ENCODE measurements around the gene CCDC136. TPM values are rescaled to one million over a fixed set of nuclear protein-coding genes. Genes with fewer than 3 reads are reported as not detected.

The CCDC136 gene
- total and polyA plus RNA-seq, 2 donors (not counting 1 experiment from before 2014, with no cell fraction given) = 8.3 to 12.1 TPM

- no peak overlapping the region for H3K27ac ChIP-seq (ENCODE audit: insufficient read depth, low read length)
These were observed 67.7 kb downstream of the CCDC136 start for GRCh38 chr7:128859232-128860157.

GRCh38 chr7:128860158-128861073 is 68.6 kb downstream of the CCDC136 start:
- Histone ChIP-seq H3K4me1 (ENCODE audit: control insufficient read depth, extremely low read depth, insufficient read depth, low read length) (peaks cover 8% of the 10 kb centered on the region), H2AFZ (ENCODE audit: low read length) (no peak overlapping the region), H3K27ac (ENCODE audit: insufficient read depth, low read length) (peak overlapping the region; percentile 38), H4K20me1 (ENCODE audit: control insufficient read depth, extremely low read depth, insufficient read depth, low read length) (no peaks in the 10 kb centered on the region), H3K9me3 (ENCODE audit: control insufficient read depth, insufficient read depth, low read depth, low read length) (no peaks in the 10 kb centered on the region), H3K4me2 (ENCODE audit: extremely low read depth, insufficient read depth, low read length) (no peak overlapping the region), H3K79me2 (ENCODE audit: control insufficient read depth, insufficient read depth, low read length) (peaks cover 12% of the 10 kb centered on the region), H3K27me3 (ENCODE audit: control insufficient read depth, insufficient read depth, low read length) (no peaks in the 10 kb centered on the region), H3K4me3 (replicated peaks in 1 of 4; ENCODE audit: control extremely low read depth in 1 of 4, insufficient read depth in 1 of 4, low read depth in 3 of 4, low read length in 4 of 4) (no peak overlapping the region), H3K9ac (ENCODE audit: insufficient read depth, low read length) (no peak overlapping the region), H3K36me3 (ENCODE audit: control insufficient read depth, insufficient read depth, low read length) (peaks cover 28% of the 10 kb centered on the region)
- TF ChIP-seq CTCF (conservative IDR thresholded peaks at IDR 0.05 in 1 of 2, IDR thresholded peaks at IDR 0.05 in 1 of 2; ENCODE audit: low read depth in 1 of 2, low read length in 2 of 2) (peak in 1 of 2 donors; percentile 33), EZH2 (IDR thresholded peaks at IDR 0.05; ENCODE audit: low read length, missing control alignments) (no peak)
- DNase-seq (ENCODE audit: low read depth in 2 of 2) = peak; percentile 63 to 78

More at GRCh38 chr7:128859232-128860157, 67.7 kb downstream of the CCDC136 start:
- no peak overlapping the region for H3K4me2 ChIP-seq (ENCODE audit: extremely low read depth, insufficient read depth, low read length)
- H3K9me3 ChIP-seq (ENCODE audit: control insufficient read depth, insufficient read depth, low read depth, low read length) = no peaks in the 10 kb centered on the region
- peaks cover 12% of the 10 kb centered on the region for H3K79me2 ChIP-seq (ENCODE audit: control insufficient read depth, insufficient read depth, low read length)
- H4K20me1 ChIP-seq (ENCODE audit: control insufficient read depth, extremely low read depth, insufficient read depth, low read length) = no peaks in the 10 kb centered on the region
- no peak overlapping the region for H3K9ac ChIP-seq (ENCODE audit: insufficient read depth, low read length)
- H3K36me3 ChIP-seq (ENCODE audit: control insufficient read depth, insufficient read depth, low read length) = peaks cover 30% of the 10 kb centered on the region
- TF ChIP-seq EZH2 (IDR thresholded peaks at IDR 0.05; ENCODE audit: low read length, missing control alignments) = no peak
- no peak for DNase-seq (ENCODE audit: low read depth in 2 of 2)
- H2AFZ ChIP-seq (ENCODE audit: low read length) = no peak overlapping the region
- H3K27me3 ChIP-seq (ENCODE audit: control insufficient read depth, insufficient read depth, low read length) = no peaks in the 10 kb centered on the region
- H3K4me1 ChIP-seq (ENCODE audit: control insufficient read depth, extremely low read depth, insufficient read depth, low read length) = peaks cover 8% of the 10 kb centered on the region
- H3K4me3 ChIP-seq (replicated peaks in 1 of 4; ENCODE audit: control extremely low read depth in 1 of 4, insufficient read depth in 1 of 4, low read depth in 3 of 4, low read length in 4 of 4) = no peak overlapping the region

- Histone ChIP-seq H3K4me1 (ENCODE audit: control insufficient read depth, extremely low read depth, insufficient read depth, low read length) (peaks cover 8% of the 10 kb centered on the region), H3K4me2 (ENCODE audit: extremely low read depth, insufficient read depth, low read length) (peak overlapping the region; percentile 74), H3K27ac (ENCODE audit: insufficient read depth, low read length) (peak overlapping the region; percentile 86), H3K36me3 (ENCODE audit: control insufficient read depth, insufficient read depth, low read length) (peaks cover 16% of the 10 kb centered on the region), H4K20me1 (ENCODE audit: control insufficient read depth, extremely low read depth, insufficient read depth, low read length) (no peaks in the 10 kb centered on the region), H3K4me3 (replicated peaks in 1 of 4; ENCODE audit: control extremely low read depth in 1 of 4, insufficient read depth in 1 of 4, low read depth in 3 of 4, low read length in 4 of 4) (peak overlapping the region; percentile 6 to 91 (median 74)), H3K27me3 (ENCODE audit: control insufficient read depth, insufficient read depth, low read length) (no peaks in the 10 kb centered on the region), H3K79me2 (ENCODE audit: control insufficient read depth, insufficient read depth, low read length) (peaks cover 12% of the 10 kb centered on the region), H2AFZ (ENCODE audit: low read length) (peak overlapping the region; percentile 52), H3K9me3 (ENCODE audit: control insufficient read depth, insufficient read depth, low read depth, low read length) (no peaks in the 10 kb centered on the region), H3K9ac (ENCODE audit: insufficient read depth, low read length) (no peak overlapping the region)
- DNase-seq (ENCODE audit: low read depth in 2 of 2) = peak in 1 of 2 donors; percentile 12
- TF ChIP-seq EZH2 (IDR thresholded peaks at IDR 0.05; ENCODE audit: low read length, missing control alignments) = no peak
- no peak for TF ChIP-seq CTCF (conservative IDR thresholded peaks at IDR 0.05 in 1 of 2, IDR thresholded peaks at IDR 0.05 in 1 of 2; ENCODE audit: low read depth in 1 of 2, low read length in 2 of 2)
These were observed 70.3 kb downstream of the CCDC136 start for GRCh38 chr7:128861957-128862570.
